Activated naive CD8-positive, alpha-beta T cell treated with anti-CD3 and anti-CD28 coated beads, Interleukin-2, amount 50 U/mL, for 16 hours (primary cell): ENCODE data around the gene HSPA1A.
"Not testable (repeated sequence)": the region's sequence is repeated elsewhere in the genome, so short reads cannot be mapped to it uniquely, and the experiment has no call there.

ENCODE experiments used
- DNase-seq: peaks from one replicate; pipeline ENCODE4 v3.0.0-alpha.2; 2020; ENCODE audit warnings: low read depth, low spot score

HSPA1A gene

DNA sequence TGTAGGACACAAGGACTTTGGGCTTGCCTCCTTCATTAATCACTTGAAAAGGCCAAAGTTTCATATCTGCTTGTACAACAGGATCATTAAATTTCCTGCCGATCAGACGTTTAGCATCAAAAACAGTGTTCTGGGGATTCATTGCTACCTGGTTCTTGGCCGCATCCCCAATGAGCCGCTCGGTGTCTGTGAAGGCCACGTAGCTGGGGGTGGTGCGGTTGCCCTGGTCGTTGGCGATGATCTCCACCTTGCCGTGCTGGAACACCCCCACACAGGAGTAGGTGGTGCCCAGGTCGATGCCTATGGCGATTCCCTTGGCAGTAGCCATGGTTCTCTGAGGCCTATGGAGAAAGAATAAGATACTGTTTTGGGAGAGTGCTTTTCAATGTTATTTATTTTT is 3.7 kb upstream of the HSPA1A start:
- DNase-seq: no peak

DNA sequence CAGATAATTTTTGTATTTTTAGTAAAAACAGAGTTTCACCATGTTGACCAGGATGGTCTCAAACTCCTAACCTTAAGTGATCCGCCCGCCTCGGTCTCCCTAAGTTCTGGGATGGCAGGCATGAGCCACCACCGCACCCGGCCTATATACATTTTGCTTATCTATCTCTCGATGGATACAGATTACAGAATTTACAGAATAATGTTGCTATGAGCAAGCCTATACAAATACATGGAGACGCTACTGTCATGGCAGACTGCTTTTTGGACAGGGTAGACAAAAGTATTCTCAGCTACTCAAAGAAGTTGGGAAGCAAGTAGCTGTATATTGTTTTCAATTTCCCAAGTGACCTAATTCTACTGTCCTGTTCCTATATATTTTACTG is 1.9 kb upstream of the HSPA1A start:
- no peak for DNase-seq

DNA sequence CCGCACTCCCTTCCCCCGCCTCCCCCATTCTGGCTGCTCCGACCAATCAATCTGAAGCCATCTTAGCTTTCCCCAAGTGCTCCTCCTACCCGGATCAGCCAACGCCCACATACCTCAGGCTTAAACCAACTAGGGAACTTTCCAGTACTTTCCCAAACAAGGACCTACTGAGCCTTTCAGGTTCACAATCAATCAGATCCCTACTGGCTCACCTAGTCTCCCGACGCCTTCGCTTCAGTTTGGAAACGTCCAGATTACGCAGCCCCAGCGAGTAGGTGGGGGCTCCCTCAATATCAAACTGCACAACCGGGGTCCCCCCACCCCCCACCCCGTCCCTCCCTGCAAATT is 692 bp upstream of the HSPA1A start:
- no peak for DNase-seq

DNA sequence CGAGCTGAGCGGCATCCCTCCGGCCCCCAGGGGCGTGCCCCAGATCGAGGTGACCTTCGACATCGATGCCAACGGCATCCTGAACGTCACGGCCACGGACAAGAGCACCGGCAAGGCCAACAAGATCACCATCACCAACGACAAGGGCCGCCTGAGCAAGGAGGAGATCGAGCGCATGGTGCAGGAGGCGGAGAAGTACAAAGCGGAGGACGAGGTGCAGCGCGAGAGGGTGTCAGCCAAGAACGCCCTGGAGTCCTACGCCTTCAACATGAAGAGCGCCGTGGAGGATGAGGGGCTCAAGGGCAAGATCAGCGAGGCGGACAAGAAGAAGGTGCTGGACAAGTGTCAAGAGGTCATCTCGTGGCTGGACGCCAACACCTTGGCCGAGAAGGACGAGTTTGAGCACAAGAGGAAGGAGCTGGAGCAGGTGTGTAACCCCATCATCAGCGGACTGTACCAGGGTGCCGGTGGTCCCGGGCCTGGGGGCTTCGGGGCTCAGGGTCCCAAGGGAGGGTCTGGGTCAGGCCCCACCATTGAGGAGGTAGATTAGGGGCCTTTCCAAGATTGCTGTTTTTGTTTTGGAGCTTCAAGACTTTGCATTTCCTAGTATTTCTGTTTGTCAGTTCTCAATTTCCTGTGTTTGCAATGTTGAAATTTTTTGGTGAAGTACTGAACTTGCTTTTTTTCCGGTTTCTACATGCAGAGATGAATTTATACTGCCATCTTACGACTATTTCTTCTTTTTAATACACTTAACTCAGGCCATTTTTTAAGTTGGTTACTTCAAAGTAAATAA is 2.0 kb downstream of the HSPA1A start:
- not testable (repeated sequence) for DNase-seq

DNA sequence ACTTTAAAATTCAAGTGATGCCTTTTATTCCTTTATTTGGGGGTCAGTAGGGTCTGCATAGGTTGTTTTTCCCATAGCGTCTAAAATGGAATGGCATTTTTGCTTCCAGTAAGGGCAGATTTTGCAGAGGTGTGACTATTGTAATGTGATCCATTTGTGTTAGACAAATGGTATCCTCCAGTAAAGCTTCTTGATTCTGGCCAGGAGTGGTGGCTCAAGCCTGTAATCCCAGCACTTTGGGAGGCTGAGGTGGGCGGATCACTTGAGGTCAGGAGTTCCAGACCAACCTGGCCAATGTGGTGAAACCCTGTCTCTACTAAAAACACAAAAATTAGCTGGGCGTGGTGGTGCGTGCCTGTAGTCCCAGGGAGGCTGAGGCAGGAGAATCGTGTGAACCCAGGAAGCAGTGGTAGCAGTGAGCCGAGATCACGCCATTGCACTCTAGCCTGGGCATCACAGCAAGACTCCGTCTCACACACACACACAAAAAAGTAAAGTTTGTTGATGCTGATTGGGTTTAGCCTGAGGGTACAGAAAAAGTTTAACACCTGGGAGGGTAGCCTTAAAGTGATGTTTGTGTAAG is 2.7 kb downstream of the HSPA1A start:
- DNase-seq: not testable (repeated sequence)

DNA sequence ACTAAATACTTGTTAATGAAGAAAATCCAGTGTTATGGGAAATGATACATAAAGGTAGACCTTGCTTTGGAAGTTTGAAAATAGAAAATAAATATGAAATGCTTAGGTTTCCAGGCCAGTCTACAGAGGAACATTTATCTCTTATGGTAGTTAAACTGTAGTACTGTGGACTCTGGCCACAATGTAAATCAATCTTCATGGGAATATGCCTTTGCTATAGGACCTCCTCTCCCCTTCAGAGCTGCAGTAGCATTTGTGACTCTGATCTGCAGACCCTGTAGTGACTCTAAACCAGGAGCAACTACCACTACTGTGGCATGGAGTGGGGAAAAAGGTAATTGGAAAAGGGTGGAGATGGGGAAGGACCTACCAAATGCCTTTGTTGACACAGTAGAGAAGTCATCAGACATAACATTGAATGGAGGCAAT is 4.5 kb downstream of the HSPA1A start:
- DNase-seq: no peak

DNA sequence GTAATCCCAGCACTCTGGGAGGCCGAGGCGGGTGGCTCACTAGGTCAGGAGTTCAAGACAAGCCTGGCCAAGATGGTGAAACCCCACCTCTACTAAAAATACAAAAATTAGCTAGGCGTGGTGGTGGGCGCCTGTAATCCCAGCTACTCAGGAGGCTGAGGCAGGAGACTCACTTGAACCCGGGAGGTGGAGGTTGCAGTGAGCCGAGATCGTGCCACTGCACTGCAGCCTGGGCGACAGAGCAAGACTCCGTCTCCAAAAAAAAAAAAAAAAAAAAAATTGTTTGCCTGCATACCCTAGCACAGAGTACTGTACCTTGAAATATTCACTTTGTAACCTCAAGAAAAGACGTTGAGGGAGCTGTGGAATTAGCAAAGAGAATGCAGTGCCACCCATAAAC is 5.1 kb downstream of the HSPA1A start:
- not testable (repeated sequence) for DNase-seq

DNA sequence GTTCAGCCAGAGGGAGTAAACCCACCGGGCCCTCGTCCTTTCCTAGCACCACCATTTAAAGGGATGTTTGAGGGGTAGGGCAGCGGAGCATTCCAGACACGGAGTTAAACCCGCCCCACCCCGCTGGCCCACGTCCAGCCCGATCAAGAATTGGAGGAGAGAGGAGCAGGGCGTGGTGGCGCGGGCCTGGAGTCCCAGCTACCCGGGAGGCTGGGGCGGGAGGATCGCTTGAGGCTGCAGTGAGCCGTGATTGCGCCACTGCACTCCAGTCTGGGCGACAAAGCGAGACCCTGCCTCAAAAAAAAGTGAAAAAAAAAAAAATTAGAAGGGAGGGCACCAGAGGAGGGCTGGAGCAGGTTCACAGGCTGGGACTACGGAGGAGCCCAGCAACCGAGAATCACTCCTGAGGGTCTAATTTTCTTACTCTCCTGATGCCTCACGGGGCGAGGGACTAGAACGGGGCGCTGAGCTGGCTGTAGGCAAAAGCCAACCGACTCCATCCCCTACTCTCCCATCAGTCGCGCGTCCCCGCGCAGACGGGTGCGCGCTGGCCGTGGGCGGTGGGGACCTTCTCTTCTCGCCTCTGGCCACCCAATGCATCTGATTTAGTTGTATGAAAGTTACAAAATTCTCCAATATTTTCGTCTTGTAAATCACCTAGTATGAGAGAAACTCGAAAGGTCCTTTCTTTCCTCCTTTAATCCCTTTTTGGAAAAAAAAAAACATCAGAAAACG is 6.1 kb downstream of the HSPA1A start:
- DNase-seq: peak; percentile 39

DNA sequence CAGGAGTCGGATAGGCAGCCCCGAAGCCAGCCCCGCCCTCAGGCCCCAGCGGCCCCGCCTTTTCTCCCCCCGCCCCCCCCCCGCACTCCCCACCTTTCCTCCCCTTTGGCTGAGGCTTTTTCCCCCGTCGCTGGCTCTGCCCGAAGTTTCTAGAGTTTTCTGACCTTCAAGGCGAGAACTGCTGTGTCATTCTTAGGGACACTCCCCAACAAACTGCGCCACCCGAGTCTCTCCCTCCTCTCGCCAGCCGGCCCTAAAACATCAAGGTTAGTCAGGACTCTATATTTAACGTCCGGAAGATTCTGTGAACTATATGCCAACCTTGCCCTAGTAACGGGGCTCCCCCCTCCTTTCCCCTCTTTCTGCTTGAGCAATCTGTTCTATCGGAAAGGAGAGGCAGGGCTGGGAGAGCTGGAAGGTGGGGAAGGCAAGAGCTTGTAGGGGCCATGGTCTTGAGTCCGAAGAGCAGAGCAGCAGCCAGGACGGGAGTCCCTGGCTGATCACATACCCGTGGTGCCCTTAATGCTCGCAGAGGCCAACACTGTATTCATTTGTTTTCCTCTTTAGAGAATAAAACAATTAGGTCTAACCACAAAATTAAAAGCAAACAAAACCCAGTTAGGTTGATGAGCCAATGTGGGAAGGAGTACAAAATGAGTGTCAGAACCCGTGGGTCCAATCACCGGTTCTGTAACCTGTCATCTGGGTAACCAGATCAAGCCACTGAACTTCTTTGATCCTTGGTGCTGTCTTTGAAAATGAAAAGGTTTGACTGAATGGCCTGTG is 6.9 kb downstream of the HSPA1A start:
- no peak for DNase-seq

DNA sequence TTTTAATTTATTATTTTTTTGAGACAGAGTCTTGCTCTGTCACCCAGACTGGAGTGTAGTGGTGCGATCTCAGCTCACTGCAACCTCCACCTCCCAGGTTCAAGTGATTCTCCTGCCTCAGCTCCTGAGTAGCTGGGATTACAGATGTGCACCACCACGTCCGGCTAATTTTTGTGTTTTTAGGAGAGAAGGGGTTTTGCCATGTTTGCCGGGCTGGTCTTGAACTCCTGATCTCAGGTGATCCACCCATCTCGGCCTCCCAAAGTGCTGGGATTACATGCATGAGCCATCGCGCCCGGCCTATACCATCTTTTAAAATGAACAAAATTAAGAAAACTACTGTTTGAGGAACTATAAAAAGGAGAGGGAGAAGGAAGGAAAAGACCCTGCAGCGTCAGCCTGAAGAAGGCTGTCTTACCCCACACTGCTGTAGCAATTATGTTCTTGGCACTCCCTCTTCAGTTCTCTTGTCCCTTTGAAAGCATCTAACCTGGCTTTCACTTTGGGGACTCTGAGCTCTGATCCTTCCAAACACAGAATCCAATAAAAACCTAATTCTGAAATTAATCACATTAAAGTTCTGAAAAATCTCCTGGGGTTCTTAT is 8.4 kb downstream of the HSPA1A start:
- DNase-seq: not testable (repeated sequence)

DNA sequence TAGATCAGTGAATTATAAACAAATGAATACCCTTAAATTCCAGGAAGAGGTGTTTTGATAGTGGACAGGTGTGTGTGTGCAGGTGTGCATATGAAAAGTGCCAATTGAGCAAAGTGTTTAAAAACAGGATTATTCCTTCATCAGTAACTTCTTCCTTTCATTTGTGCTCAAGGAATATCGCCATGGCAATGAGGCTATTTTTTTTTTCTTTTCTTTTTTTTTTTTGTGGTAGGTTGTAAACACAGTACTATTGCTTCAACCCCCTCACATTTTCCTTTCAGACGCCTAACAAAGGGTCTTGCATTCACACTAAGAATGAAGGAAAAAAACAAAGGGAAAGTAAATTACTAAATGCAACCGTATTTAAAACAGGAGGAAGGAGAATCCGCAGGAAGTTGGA is 10.2 kb downstream of the HSPA1A start:
- no peak for DNase-seq

DNA sequence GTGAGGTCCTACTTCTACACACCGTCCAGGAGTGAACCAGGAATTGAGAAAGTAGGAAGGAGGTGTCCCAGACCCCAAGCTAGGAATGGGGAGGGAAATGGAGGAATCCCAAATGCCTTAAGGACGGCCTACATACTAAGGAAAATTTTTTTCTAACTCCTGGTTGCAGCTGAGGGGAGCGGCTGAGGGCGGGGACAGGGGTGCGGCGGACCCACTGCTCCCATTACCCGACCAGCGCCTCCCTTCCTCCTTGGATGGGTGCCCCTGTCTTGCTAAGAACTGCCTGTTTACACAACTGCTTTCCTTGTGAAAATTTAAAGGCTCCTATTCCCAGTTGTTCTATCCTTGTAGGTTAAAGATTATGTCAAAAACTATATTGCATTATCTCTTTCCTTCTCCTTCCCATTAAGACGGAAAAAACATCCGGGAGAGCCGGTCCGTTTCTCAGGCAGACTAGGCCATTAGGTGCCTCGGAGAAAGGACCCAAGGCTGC is 11.5 kb downstream of the HSPA1A start:
- no peak for DNase-seq

DNA sequence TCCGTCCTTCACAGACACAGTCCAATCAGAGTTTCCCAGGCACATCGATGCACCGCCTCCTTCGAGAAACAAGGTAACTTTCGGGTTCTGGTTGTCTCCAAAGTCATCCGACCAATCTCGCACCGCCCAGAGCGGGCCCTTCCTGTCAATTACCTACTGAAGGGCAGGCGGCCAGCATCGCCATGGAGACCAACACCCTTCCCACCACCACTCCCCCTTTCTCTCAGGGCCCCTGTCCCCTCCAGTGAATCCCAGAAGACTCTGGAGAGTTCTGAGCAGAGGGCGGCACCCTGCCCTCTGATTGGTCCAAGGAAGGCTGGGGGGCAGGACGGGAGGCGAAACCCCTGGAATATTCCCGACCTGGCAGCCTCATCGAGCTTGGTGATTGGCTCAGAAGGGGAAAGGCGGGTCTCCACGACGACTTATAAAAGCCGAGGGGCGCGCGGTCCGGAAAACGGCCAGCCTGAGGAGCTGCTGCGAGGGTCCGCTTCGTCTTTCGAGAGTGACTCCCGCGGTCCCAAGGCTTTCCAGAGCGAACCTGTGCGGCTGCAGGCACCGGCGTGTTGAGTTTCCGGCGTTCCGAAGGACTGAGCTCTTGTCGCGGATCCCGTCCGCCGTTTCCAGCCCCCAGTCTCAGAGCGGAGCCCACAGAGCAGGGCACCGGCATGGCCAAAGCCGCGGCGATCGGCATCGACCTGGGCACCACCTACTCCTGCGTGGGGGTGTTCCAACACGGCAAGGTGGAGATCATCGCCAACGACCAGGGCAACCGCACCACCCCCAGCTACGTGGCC is 12.1 kb downstream of the HSPA1A start, which contains the start of gene HSPA1B:
Gene HSPA1B, plus strand, starts transcription at position 453 of the 794 bp plus-strand sequence. Its CDS starts 213 bp downstream, at position 666.
- DNase-seq: peak; percentile 64

DNA sequence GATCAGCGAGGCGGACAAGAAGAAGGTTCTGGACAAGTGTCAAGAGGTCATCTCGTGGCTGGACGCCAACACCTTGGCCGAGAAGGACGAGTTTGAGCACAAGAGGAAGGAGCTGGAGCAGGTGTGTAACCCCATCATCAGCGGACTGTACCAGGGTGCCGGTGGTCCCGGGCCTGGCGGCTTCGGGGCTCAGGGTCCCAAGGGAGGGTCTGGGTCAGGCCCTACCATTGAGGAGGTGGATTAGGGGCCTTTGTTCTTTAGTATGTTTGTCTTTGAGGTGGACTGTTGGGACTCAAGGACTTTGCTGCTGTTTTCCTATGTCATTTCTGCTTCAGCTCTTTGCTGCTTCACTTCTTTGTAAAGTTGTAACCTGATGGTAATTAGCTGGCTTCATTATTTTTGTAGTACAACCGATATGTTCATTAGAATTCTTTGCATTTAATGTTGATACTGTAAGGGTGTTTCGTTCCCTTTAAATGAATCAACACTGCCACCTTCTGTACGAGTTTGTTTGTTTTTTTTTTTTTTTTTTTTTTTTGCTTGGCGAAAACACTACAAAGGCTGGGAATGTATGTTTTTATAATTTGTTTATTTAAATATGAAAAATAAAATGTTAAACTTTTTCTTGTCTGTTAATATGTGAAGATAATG is 14.4 kb downstream of the HSPA1A start:
- no peak for DNase-seq

DNA sequence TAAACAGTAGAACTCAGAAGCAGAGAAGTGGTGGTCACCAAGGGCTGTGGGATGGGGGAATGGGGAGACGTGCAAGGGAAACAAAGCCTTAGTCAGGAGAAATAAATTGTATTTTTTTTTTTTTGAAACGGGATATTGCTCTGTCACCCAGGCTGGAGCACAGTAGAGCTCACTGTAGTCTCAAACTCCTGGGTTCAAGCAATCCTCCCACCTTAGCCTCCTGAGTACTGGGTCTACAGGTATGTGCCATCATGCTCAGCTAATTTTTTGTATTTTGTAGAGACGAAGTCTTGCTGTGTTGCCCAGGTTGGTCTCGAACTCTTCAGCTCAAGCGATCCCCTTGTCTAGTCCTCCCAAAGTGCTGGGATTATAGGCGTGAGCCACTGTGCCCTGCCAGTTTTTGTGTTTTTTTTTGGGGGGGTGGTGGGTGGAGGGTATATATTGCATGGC is 15.6 kb downstream of the HSPA1A start:
- no peak for DNase-seq

DNA sequence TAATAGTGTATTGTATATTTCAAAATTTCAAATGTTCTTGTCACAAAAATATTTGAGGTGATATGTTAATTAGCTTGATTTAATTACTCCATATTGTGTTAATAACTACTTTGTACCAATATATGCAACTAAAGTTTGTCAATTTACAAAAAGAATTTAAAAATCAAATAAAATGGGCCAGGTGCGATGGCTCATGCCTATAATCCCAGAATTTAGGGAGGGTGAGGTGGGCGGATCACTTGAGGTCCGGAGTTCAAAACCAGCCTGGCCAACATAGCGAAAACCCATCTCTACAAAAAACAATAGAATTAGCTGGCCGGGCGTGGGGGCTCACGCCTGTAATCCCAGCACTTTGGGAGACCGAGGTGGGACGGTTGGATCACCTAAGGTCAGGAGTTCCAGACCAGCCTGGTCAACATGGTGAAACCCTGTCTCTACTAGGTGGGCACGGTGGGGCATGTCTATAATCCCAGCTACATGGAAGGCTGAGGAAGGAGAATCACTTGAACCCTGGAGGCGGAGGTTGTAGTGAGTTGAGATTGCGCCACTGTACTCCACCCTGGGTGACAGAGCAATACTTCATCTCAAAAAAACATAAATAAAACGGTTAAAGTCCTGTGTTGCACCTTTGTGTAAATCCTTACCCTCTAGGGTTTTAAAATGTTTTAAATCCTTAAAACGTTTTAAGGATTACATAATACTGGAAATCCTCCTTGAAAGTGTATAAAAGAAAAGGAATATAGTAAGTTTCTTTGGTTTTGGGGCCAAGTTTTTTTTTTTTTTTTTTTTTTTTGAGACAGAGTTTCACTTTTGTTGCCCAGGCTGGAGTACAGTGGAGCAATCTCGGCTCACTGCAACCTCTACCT is 16.2 kb downstream of the HSPA1A start:
- no peak for DNase-seq

DNA sequence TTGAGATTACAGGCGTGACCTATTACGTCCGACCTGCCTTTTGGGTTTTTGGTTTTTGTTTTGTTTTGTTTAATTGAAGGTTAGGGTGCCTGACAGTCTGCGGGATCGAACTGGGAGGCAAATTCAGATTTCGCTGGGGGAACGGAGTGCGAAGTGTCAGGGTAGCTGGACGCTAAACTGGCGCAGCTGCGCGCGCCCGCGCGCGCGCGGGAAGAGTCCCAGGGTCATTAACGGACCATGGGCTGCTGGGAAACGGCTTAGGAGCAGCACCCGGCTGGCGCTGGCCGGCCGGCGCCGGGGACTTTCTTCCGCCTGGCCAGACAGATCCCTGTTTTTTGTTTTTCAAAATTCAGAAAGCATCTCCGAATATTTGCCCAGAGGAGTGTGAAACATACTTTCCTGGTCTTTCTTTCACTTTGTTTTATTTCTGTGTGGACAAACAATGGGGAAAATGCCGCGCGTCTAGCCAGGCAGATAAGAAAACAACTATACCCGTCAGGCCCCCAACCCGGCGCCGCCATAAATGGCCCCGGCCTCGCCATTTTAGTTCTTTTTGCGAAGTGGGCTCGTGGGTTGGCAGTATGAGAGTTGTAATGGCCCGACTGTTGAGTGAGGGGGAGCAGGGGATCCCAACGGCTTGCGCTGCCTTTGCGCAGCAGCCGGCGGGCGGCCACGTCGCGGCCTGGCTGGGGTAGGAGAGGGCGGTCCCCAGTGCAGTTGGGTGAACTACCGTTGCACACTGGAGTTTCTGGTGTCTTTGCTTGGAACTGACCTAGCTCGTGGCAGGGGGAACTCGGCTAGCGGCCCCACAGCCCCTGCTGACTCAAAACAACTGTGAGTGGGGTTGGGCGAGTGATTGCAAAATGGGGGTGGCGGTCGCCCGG is 19.3 kb downstream of the HSPA1A start:
- DNase-seq: peak; percentile 62

DNA sequence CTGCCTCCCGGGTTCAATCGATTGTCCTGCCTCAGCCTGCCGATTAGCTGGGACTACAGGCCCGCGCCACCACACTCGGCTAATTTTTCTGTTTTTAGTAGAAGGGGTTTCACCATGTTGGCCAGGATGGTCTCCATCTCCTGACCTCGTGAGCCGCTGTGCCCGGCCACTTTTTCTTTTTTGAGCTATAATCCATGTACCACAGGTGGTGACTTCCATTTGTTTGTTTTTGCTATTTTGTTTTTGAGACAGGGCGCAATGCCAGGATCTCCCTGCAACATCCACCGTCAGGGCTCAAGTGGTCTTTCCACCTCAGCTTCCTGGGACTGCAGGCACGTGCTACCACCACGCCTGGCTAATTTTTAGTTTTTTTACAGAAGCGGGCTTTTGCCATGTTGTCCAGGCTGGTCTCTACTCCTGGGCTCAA is 20.7 kb downstream of the HSPA1A start:
- DNase-seq: no peak
